Fibroblast of peridontal ligament (primary cell): ENCODE data around the gene GGA2.
"Not testable (repeated sequence)": the region's sequence is repeated elsewhere in the genome, so short reads cannot be mapped to it uniquely, and the experiment has no call there.

Source experiments
- DNase-seq: peaks from one replicate; pipeline ENCODE4 v3.0.0-alpha.2; 2010; ENCODE audit errors: extremely low read depth

GGA2 gene

GRCh38 chr16:23469814-23470213, 40.5 kb downstream of the GGA2 start:
- no peak for DNase-seq

- peak; percentile 76 for DNase-seq
Observed at GRCh38 chr16:23466162-23466885, 44.0 kb downstream of the GGA2 start.

GRCh38 chr16:23465179-23465578, 45.1 kb downstream of the GGA2 start:
- no peak for DNase-seq

GRCh38 chr16:23464196-23464595, 46.1 kb downstream of the GGA2 start:
- DNase-seq = no peak

GRCh38 chr16:23462994-23463393, 47.3 kb downstream of the GGA2 start:
- peak; percentile 97 for DNase-seq

- no peak for DNase-seq
Observed at GRCh38 chr16:23453338-23454052, 56.8 kb downstream of the GGA2 start.

GRCh38 chr16:23452572-23453337, 57.5 kb downstream of the GGA2 start, which contains the start of gene COG7:
Gene COG7, minus strand, starts transcription at chr16:23453189. Its CDS starts 195 bp downstream, at chr16:23452994.
- peak; percentile 87 for DNase-seq

GRCh38 chr16:23452221-23452571, 58.1 kb downstream of the GGA2 start:
- DNase-seq = no peak

- no peak for DNase-seq
Observed at GRCh38 chr16:23448392-23448791, 61.9 kb downstream of the GGA2 start.

GRCh38 chr16:23437542-23437941, 72.8 kb downstream of the GGA2 start:
- not testable (repeated sequence) for DNase-seq

- DNase-seq = no peak
Observed at GRCh38 chr16:23436951-23437350, 73.3 kb downstream of the GGA2 start.

- peak; percentile 44 for DNase-seq
Observed at GRCh38 chr16:23435500-23435899, 74.8 kb downstream of the GGA2 start.

GRCh38 chr16:23434380-23434779, 75.9 kb downstream of the GGA2 start:
- peak; percentile 87 for DNase-seq

- no peak for DNase-seq
Observed at GRCh38 chr16:23433261-23433920, 76.9 kb downstream of the GGA2 start.

- DNase-seq = no peak
Observed at GRCh38 chr16:23432176-23433128, 77.8 kb downstream of the GGA2 start.

- no peak for DNase-seq
Observed at GRCh38 chr16:23428351-23428750, 81.9 kb downstream of the GGA2 start.

- DNase-seq = peak; percentile 28
Observed at GRCh38 chr16:23424292-23424958, 85.9 kb downstream of the GGA2 start.

GRCh38 chr16:23423496-23424049, 86.7 kb downstream of the GGA2 start:
- peak; percentile 98 for DNase-seq

GRCh38 chr16:23420011-23420410, 90.3 kb downstream of the GGA2 start:
- DNase-seq = peak; percentile 37

GRCh38 chr16:23416816-23417215, 93.5 kb downstream of the GGA2 start:
- DNase-seq = no peak
